Measurements from ENCODE around the gene MROH2B. TPM values are rescaled to one million over a fixed set of nuclear protein-coding genes. Genes with fewer than 3 reads are reported as not detected.
A peak's percentile ranks its signal among the peaks of the same experiment; 100 is the strongest.
"Not testable (repeated sequence)": the region's sequence is repeated elsewhere in the genome, so short reads cannot be mapped to it uniquely, and the experiment has no call there.

MROH2B gene
- total and polyA plus RNA-seq, 2 of the 13 experiments (the other 11 are each of a cell fraction or from before 2014, with no cell fraction given): not detected

- H3K36me3 ChIP-seq (replicated peaks in 1 of 2; ENCODE audit: control insufficient read depth in 1 of 2, insufficient read depth in 2 of 2, low read length in 2 of 2); DNase-seq (ENCODE audit: low spot score); CTCF ChIA-PET (ENCODE audit: low intra/inter-chr PET ratio, low total read pairs); H3K27me3 ChIP-seq (ENCODE audit: control insufficient read depth in 1 of 2, insufficient read depth in 2 of 2, low read length in 2 of 2); H3K9me3 ChIP-seq (ENCODE audit: low read length); ATAC-seq; H3K4me3 ChIP-seq (replicated peaks in 1 of 3; ENCODE audit: insufficient read depth in 1 of 3, low read depth in 2 of 3, low read length in 3 of 3); H3K27ac ChIP-seq (ENCODE audit: extremely low read length, insufficient read depth, low read length); H4K20me1 ChIP-seq (ENCODE audit: insufficient read depth, low read length); H3K4me1 ChIP-seq (ENCODE audit: insufficient read depth, low read length); BruUV-seq (replicated peaks); POLR2A ChIA-PET; in situ Hi-C loops (cut with HindIII; ENCODE audit: extremely low pct_ligation_motif_present, low pct_unique_long_range_greater_than_20kb); H3K4me2 ChIP-seq (ENCODE audit: low read depth, low read length); FAIRE-seq; H3K79me2 ChIP-seq (ENCODE audit: insufficient read depth, low read length); H2AFZ ChIP-seq (ENCODE audit: low read length); H3K9ac ChIP-seq (ENCODE audit: insufficient read depth, low read depth, low read length): not testable (repeated sequence)
- intact Hi-C loops (cut with micrococcal nuclease; ENCODE audit: unreplicated experiment): loop anchor here (1.0 kb wide), 1 partner anchor 118 kb away; no protein-coding TSS in a partner anchor
- whole genome bisulfite sequencing (ENCODE audit: low lambda C conversion rate): 69% methylated on average over 7 of the region's 8 CpGs
- peak; percentile 27; the same call in 1 of the 2 replicates for TF ChIP-seq CTCF (CRISPR knock-in tag; IDR thresholded peaks at IDR 0.05)
Observed at GRCh38 chr5:41022600-41022999, 48.5 kb downstream of the MROH2B start.

- POLR2A ChIA-PET: no interaction called here
- H2AFZ ChIP-seq (ENCODE audit: low read length): no peak overlapping the region
- FAIRE-seq (no peak), ATAC-seq (no peak), DNase-seq (ENCODE audit: low spot score) (no peak)
- no peak overlapping the region for H3K27ac ChIP-seq (ENCODE audit: extremely low read length, insufficient read depth, low read length)
- intact Hi-C loops (cut with micrococcal nuclease; ENCODE audit: unreplicated experiment) (no loop called here), in situ Hi-C loops (cut with HindIII; ENCODE audit: extremely low pct_ligation_motif_present, low pct_unique_long_range_greater_than_20kb) (no loop called here)
- CTCF ChIA-PET (ENCODE audit: low intra/inter-chr PET ratio, low total read pairs): no interaction called here
- H3K9me3 ChIP-seq (ENCODE audit: low read length): no peaks in the 10 kb centered on the region
- no peaks in the 10 kb centered on the region for H3K79me2 ChIP-seq (ENCODE audit: insufficient read depth, low read length)
- BruUV-seq (replicated peaks): no TSS peak
- no peak overlapping the region for H3K4me2 ChIP-seq (ENCODE audit: low read depth, low read length)
- H4K20me1 ChIP-seq (ENCODE audit: insufficient read depth, low read length): no peaks in the 10 kb centered on the region
- H3K36me3 ChIP-seq (replicated peaks in 1 of 2; ENCODE audit: control insufficient read depth in 1 of 2, insufficient read depth in 2 of 2, low read length in 2 of 2): no peaks in the 10 kb centered on the region
- no peak overlapping the region for H3K9ac ChIP-seq (ENCODE audit: insufficient read depth, low read depth, low read length)
- no peaks in the 10 kb centered on the region; a peak in 1 of 5 replicates for H3K27me3 ChIP-seq (ENCODE audit: control insufficient read depth in 1 of 2, insufficient read depth in 2 of 2, low read length in 2 of 2)
- H3K4me3 ChIP-seq (replicated peaks in 1 of 3; ENCODE audit: insufficient read depth in 1 of 3, low read depth in 2 of 3, low read length in 3 of 3): no peak overlapping the region
- 5% methylated on average over 3 of the region's 4 CpGs for WGBS (ENCODE audit: low lambda C conversion rate)
- H3K4me1 ChIP-seq (ENCODE audit: insufficient read depth, low read length): no peaks in the 10 kb centered on the region
- TF ChIP-seq HIC2 (CRISPR knock-in tag; IDR thresholded peaks at IDR 0.05; ENCODE audit: low read depth) (no peak), HOXD1 (CRISPR knock-in tag; IDR thresholded peaks at IDR 0.05) (no peak), ZBTB49 (CRISPR knock-in tag; IDR thresholded peaks at IDR 0.05; ENCODE audit: borderline replicate concordance) (no peak), ZNF713 (CRISPR knock-in tag; IDR thresholded peaks at IDR 0.05) (no peak), ZNF512 (CRISPR knock-in tag; IDR thresholded peaks at IDR 0.05) (no peak), ZKSCAN8 (CRISPR knock-in tag; IDR thresholded peaks at IDR 0.05; ENCODE audit: borderline replicate concordance) (no peak), CBX1 (IDR thresholded peaks at IDR 0.05; ENCODE audit: low read depth) (no peak), FOXO4 (CRISPR knock-in tag; conservative IDR thresholded peaks at IDR 0.05) (no peak)
Observed at GRCh38 chr5:41012318-41012717, 58.8 kb downstream of the MROH2B start.

All from HepG2 (cell line).